GM23338 (cell line): ENCODE measurements around the gene RNF133. TPM values are rescaled to one million over a fixed set of nuclear protein-coding genes. Genes with fewer than 3 reads are reported as not detected.
"Not testable (repeated sequence)": the region's sequence is repeated elsewhere in the genome, so short reads cannot be mapped to it uniquely, and the experiment has no call there.

Source experiments
- ATAC-seq: fragments of 200-7000 bp; cut with Tn5 transposase; 3 replicates; pipeline ENCODE4 v1.9.1; 2020
- DNase-seq: peaks from one replicate; pipeline ENCODE4 v3.0.0-alpha.2; 2015; ENCODE audit warnings: low spot score
- H2AFZ ChIP-seq: fragments of 200-600 bp; sonication (generic); 2 replicates; pipeline ENCODE4 v1.8.0; 2016; ENCODE audit warnings: antibody characterized with exemption, mild to moderate bottlenecking, moderate library complexity
- H3F3A ChIP-seq: fragments of 200-600 bp; sonication (generic); replicated peaks from 2 replicates; pipeline ENCODE4 v1.8.0; 2017; ENCODE audit warnings: antibody characterized with exemption, mixed run types, low read depth
- H3K27ac ChIP-seq: fragments of 200-600 bp; sonication (generic); 2 replicates; pipeline ENCODE4 v1.6.1; 2016; ENCODE audit warnings: low read depth
- H3K27me3 ChIP-seq: fragments of 200-600 bp; sonication (generic); 2 replicates; pipeline ENCODE4 v1.8.0; 2016; ENCODE audit warnings: mild to moderate bottlenecking, mixed run types, moderate library complexity; ENCODE audit not compliant: insufficient read depth
- H3K36me3 ChIP-seq: fragments of 200-600 bp; sonication (generic); 2 replicates; pipeline ENCODE4 v1.8.0; 2016; ENCODE audit warnings: mild to moderate bottlenecking; ENCODE audit not compliant: insufficient read depth
- H3K4me1 ChIP-seq: fragments of 200-600 bp; sonication (generic); 2 replicates; pipeline ENCODE4 v1.8.0; 2016; ENCODE audit warnings: mild to moderate bottlenecking, moderate library complexity; ENCODE audit not compliant: insufficient read depth
- H3K4me2 ChIP-seq: fragments of 200-600 bp; sonication (generic); 2 replicates; pipeline ENCODE4 v1.7.1; 2017; ENCODE audit warnings: mixed run types
- H3K4me3 ChIP-seq: fragments of 200-600 bp; sonication (generic); 2 replicates; pipeline ENCODE4 v1.6.1; 2016; ENCODE audit warnings: mixed run types
- H3K79me2 ChIP-seq: fragments of 200-600 bp; sonication (generic); replicated peaks from 2 replicates; pipeline ENCODE4 v1.8.0; 2017; ENCODE audit warnings: mild to moderate bottlenecking; ENCODE audit not compliant: insufficient read depth
- H3K9me2 ChIP-seq: fragments of 200-600 bp; sonication (generic); 2 replicates; pipeline ENCODE4 v1.8.0; 2017; ENCODE audit not compliant: insufficient read depth
- H4K20me1 ChIP-seq: fragments of 200-600 bp; sonication (generic); replicated peaks from 2 replicates; pipeline ENCODE4 v1.8.0; 2017; ENCODE audit warnings: mild to moderate bottlenecking; ENCODE audit not compliant: insufficient read depth
- H3K27ac Mint-ChIP-seq: 2 replicates; pipeline ENCODE4 v1.8.0; 2020; ENCODE audit warnings: inconsistent platforms, mild to moderate bottlenecking, moderate library complexity, mixed read lengths
- H3K27me3 Mint-ChIP-seq: 3 replicates; pipeline ENCODE4 v1.8.0; 2022; ENCODE audit warnings: low read depth, mild to moderate bottlenecking, moderate library complexity, mixed read lengths, inconsistent platforms; ENCODE audit not compliant: insufficient read depth, poor library complexity
- H3K36me3 Mint-ChIP-seq: 3 replicates; pipeline ENCODE4 v1.8.0; 2021; ENCODE audit warnings: low read depth, mild to moderate bottlenecking, inconsistent platforms, moderate library complexity, mixed read lengths
- H3K4me1 Mint-ChIP-seq: 3 replicates; pipeline ENCODE4 v1.8.0; 2020; ENCODE audit warnings: mild to moderate bottlenecking, inconsistent platforms, mixed read lengths
- H3K4me3 Mint-ChIP-seq: 3 replicates; pipeline ENCODE4 v1.8.0; 2021; ENCODE audit warnings: moderate library complexity, mild to moderate bottlenecking, inconsistent platforms, mixed read lengths
- H3K9me3 Mint-ChIP-seq: 3 replicates; pipeline ENCODE4 v1.8.0; 2020; ENCODE audit warnings: moderate library complexity, mild to moderate bottlenecking, inconsistent platforms, mixed read lengths
- CREB1 ChIP-seq: fragments of 250-450 bp; sonication (Bioruptor Pico); IDR thresholded peaks from 2 replicates; pipeline ENCODE4 v1.5.0; 2020; ENCODE audit warnings: low read depth, mild to moderate bottlenecking, moderate library complexity
- EZH2phosphoT487 ChIP-seq: fragments of 200-600 bp; sonication (generic); IDR thresholded peaks from one replicate; pipeline ENCODE4 v1.8.1; 2018; ENCODE audit warnings: antibody characterized with exemption; ENCODE audit not compliant: unreplicated experiment
- NANOG ChIP-seq: IDR thresholded peaks from 2 replicates; pipeline ENCODE4 v1.6.1; 2016; ENCODE audit warnings: antibody characterized with exemption, borderline replicate concordance
- POLR2AphosphoS5 ChIP-seq: IDR thresholded peaks from 2 replicates; pipeline ENCODE4 v1.6.1; 2016; ENCODE audit warnings: antibody characterized with exemption, low read depth
- STAT1 ChIP-seq: IDR thresholded peaks from one replicate; pipeline ENCODE4 v1.6.1; 2016; ENCODE audit warnings: antibody characterized with exemption; ENCODE audit not compliant: unreplicated experiment
- ZNF331 ChIP-seq: fragments of 250-450 bp; sonication (Bioruptor Pico); IDR thresholded peaks from 2 replicates; pipeline ENCODE4 v1.5.0; 2020; ENCODE audit warnings: low read depth, mild to moderate bottlenecking, moderate library complexity
- polyA plus RNA-seq: library from polyadenylated mRNA; unstranded; fragments of >200 nt; fragmentation: Nextera tagmentation; extraction: Ambion mirVana; gene quantifications from 2 replicates; pipeline ENCODE4 v1.2.1, GENCODE V29; 2016
- total RNA-seq: library from RNA; depleted of rRNA; stranded (reverse); fragments of >200 nt; shearing (Covaris generic); gene quantifications from 2 replicates; pipeline ENCODE4 v1.2.3, GENCODE V29; 2014
- TF ChIP-seq, protein P1 (sequence below): IDR thresholded peaks from 2 replicates; pipeline ENCODE4 v1.6.1; 2016; ENCODE audit warnings: antibody characterized with exemption
- TF ChIP-seq, protein P2 (sequence below), 2 experiments: fragments of 200-600 bp in 1 of 2; sonication (generic) in 1 of 2; conservative IDR thresholded peaks; 2 replicates each; pipeline versions ENCODE4 v1.5.1 to v1.6.1; 2016 to 2017; ENCODE audit warnings: antibody characterized with exemption in 2 of 2, low read depth in 2 of 2, mild to moderate bottlenecking in 2 of 2, moderate library complexity in 1 of 2
- TF ChIP-seq, protein P3 (sequence below): fragments of 250-450 bp; sonication (Bioruptor Pico); IDR thresholded peaks from 2 replicates; pipeline ENCODE4 v1.5.0; 2020; ENCODE audit warnings: mild to moderate bottlenecking, moderate library complexity

RNF133 gene
- total and polyA plus RNA-seq, 2 experiments from 2014 or later, result 2.0 TPM; not detected in 1

DNA sequence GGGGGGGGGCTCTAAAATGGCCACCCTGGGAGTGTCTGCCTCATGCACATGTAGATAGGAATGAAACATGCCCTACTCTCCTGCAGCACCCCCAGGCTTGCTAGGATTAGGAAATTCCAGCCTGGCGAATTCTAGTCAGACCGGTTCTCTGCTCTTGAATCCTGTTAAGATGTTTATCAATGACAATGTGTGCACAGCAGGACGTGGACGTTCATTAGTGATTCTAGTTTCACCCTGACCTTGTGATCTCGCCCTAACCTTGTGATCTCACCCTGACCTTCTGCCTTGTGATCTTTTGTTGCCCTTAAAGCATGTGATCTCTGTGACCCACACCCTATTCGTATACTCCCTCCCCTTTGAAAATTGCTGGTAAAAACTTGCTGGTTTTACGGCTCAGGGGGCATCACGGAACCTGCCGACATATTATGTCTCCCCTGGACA is 19.6 kb downstream of the RNF133 start:
- Histone ChIP-seq H3K27ac (peak overlapping the region; percentile 91), H3K4me1 (peaks cover 29% of the 10 kb centered on the region), H3K4me2 (peak overlapping the region; percentile 13; the same call in 1 of the 2 replicates)
- Mint-ChIP-seq H3K9me3 (peaks cover 13% of the 10 kb centered on the region; the same call in 2 of the 3 replicates), H3K4me1 (peaks cover 51% of the 10 kb centered on the region), H3K4me3 (peak overlapping the region; percentile 50), H3K27ac (peak overlapping the region; percentile 98), H3K36me3 (peaks cover 21% of the 10 kb centered on the region)
- ATAC-seq (peak; percentile 85), DNase-seq (peak; percentile 98)
- H3K27me3 Mint-ChIP-seq, H3K36me3 ChIP-seq, H3K27me3 ChIP-seq, H3F3A ChIP-seq, H3K9me2 ChIP-seq, H3K79me2 ChIP-seq, H2AFZ ChIP-seq, H4K20me1 ChIP-seq, H3K4me3 ChIP-seq: not testable (repeated sequence)
- TF ChIP-seq NANOG, result peak; percentile 85
- peak; percentile 33; the same call in 1 of the 2 replicates for TF ChIP-seq POLR2AphosphoS5
- peak; percentile 65; the same call in 1 of the 2 replicates for TF ChIP-seq CREB1 (CRISPR knock-in tag)
- TF ChIP-seq, protein P1, sequence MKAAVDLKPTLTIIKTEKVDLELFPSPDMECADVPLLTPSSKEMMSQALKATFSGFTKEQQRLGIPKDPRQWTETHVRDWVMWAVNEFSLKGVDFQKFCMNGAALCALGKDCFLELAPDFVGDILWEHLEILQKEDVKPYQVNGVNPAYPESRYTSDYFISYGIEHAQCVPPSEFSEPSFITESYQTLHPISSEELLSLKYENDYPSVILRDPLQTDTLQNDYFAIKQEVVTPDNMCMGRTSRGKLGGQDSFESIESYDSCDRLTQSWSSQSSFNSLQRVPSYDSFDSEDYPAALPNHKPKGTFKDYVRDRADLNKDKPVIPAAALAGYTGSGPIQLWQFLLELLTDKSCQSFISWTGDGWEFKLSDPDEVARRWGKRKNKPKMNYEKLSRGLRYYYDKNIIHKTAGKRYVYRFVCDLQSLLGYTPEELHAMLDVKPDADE, result 0 out of 2 replicates have a peak, but pooled peaks have one; percentile 16

DNA sequence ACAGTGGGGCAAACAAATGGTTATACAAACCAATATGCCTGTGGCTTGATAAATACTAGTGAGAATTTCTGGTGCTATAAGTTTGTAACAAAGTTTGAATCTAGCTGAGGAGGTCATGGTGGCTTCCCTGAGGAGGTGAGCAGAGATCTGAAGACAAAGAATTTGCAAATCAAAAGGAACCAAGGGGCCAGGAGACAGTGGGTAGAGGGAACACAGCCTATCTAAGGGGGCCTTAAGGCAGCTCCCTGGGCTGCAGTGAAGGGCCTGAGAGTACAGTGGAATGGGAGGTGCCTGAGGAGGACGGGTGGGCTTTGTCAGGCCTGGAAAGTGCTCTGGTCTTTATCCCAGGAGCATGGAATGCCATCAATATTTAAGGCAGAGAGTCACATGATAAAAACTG is 21.8 kb downstream of the RNF133 start:
- Histone ChIP-seq H3K79me2 (no peaks in the 10 kb centered on the region), H3K27ac (peak overlapping the region; percentile 82), H3K9me2 (0 out of 2 replicates have a peak, but pooled peaks cover 3% of the 10 kb centered on the region), H3K4me3 (no peak overlapping the region), H3F3A (no peaks in the 10 kb centered on the region), H2AFZ (no peak overlapping the region), H3K27me3 (no peaks in the 10 kb centered on the region), H3K4me2 (peak overlapping the region; percentile 50; the same call in 1 of the 2 replicates), H3K36me3 (no peaks in the 10 kb centered on the region), H4K20me1 (no peaks in the 10 kb centered on the region), H3K4me1 (peaks cover 29% of the 10 kb centered on the region)
- peak overlapping the region; percentile 46 for H3K27ac Mint-ChIP-seq
- peak; percentile 53 for ATAC-seq
- H3K9me3 Mint-ChIP-seq, result peaks cover 19% of the 10 kb centered on the region; the same call in 2 of the 3 replicates
- H3K36me3 Mint-ChIP-seq, result peaks cover 35% of the 10 kb centered on the region
- H3K4me1 Mint-ChIP-seq, result peaks cover 52% of the 10 kb centered on the region
- TF ChIP-seq, protein P2, sequence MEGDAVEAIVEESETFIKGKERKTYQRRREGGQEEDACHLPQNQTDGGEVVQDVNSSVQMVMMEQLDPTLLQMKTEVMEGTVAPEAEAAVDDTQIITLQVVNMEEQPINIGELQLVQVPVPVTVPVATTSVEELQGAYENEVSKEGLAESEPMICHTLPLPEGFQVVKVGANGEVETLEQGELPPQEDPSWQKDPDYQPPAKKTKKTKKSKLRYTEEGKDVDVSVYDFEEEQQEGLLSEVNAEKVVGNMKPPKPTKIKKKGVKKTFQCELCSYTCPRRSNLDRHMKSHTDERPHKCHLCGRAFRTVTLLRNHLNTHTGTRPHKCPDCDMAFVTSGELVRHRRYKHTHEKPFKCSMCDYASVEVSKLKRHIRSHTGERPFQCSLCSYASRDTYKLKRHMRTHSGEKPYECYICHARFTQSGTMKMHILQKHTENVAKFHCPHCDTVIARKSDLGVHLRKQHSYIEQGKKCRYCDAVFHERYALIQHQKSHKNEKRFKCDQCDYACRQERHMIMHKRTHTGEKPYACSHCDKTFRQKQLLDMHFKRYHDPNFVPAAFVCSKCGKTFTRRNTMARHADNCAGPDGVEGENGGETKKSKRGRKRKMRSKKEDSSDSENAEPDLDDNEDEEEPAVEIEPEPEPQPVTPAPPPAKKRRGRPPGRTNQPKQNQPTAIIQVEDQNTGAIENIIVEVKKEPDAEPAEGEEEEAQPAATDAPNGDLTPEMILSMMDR (conservative IDR thresholded peaks at IDR 0.05; ENCODE audit: low read depth in 2 of 2), result no peak
- no peak for TF ChIP-seq STAT1
- no peak for TF ChIP-seq EZH2phosphoT487
- TF ChIP-seq ZNF331 (CRISPR knock-in tag), result no peak
- TF ChIP-seq NANOG, result no peak
- TF ChIP-seq, protein P1, result no peak
- TF ChIP-seq, protein P3, sequence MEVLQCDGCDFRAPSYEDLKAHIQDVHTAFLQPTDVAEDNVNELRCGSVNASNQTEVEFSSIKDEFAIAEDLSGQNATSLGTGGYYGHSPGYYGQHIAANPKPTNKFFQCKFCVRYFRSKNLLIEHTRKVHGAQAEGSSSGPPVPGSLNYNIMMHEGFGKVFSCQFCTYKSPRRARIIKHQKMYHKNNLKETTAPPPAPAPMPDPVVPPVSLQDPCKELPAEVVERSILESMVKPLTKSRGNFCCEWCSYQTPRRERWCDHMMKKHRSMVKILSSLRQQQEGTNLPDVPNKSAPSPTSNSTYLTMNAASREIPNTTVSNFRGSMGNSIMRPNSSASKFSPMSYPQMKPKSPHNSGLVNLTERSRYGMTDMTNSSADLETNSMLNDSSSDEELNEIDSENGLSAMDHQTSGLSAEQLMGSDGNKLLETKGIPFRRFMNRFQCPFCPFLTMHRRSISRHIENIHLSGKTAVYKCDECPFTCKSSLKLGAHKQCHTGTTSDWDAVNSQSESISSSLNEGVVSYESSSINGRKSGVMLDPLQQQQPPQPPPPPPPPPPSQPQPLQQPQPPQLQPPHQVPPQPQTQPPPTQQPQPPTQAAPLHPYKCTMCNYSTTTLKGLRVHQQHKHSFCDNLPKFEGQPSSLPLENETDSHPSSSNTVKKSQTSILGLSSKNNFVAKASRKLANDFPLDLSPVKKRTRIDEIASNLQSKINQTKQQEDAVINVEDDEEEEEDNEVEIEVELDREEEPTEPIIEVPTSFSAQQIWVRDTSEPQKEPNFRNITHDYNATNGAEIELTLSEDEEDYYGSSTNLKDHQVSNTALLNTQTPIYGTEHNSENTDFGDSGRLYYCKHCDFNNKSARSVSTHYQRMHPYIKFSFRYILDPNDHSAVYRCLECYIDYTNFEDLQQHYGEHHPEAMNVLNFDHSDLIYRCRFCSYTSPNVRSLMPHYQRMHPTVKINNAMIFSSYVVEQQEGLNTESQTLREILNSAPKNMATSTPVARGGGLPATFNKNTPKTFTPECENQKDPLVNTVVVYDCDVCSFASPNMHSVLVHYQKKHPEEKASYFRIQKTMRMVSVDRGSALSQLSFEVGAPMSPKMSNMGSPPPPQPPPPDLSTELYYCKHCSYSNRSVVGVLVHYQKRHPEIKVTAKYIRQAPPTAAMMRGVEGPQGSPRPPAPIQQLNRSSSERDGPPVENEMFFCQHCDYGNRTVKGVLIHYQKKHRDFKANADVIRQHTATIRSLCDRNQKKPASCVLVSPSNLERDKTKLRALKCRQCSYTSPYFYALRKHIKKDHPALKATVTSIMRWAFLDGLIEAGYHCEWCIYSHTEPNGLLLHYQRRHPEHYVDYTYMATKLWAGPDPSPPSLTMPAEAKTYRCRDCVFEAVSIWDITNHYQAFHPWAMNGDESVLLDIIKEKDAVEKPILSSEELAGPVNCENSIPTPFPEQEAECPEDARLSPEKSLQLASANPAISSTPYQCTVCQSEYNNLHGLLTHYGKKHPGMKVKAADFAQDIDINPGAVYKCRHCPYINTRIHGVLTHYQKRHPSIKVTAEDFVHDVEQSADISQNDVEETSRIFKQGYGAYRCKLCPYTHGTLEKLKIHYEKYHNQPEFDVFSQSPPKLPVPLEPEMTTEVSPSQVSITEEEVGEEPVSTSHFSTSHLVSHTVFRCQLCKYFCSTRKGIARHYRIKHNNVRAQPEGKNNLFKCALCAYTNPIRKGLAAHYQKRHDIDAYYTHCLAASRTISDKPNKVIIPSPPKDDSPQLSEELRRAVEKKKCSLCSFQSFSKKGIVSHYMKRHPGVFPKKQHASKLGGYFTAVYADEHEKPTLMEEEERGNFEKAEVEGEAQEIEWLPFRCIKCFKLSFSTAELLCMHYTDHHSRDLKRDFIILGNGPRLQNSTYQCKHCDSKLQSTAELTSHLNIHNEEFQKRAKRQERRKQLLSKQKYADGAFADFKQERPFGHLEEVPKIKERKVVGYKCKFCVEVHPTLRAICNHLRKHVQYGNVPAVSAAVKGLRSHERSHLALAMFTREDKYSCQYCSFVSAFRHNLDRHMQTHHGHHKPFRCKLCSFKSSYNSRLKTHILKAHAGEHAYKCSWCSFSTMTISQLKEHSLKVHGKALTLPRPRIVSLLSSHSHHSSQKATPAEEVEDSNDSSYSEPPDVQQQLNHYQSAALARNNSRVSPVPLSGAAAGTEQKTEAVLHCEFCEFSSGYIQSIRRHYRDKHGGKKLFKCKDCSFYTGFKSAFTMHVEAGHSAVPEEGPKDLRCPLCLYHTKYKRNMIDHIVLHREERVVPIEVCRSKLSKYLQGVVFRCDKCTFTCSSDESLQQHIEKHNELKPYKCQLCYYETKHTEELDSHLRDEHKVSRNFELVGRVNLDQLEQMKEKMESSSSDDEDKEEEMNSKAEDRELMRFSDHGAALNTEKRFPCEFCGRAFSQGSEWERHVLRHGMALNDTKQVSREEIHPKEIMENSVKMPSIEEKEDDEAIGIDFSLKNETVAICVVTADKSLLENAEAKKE, result peak; percentile 64; the same call in 1 of the 2 replicates
- no peak overlapping the region; the same call in 2 of the 3 replicates for H3K4me3 Mint-ChIP-seq
- no peak for DNase-seq
- peaks cover 3% of the 10 kb centered on the region for H3K27me3 Mint-ChIP-seq
